WTC11 (cell line): ENCODE results near the gene BICC1.

Experiments
- ATF1 ChIP-seq: sonication (generic); formaldehyde crosslinking; IDR thresholded peaks from 2 replicates; pipeline ENCODE4 v1.8.1; 2023; ENCODE audit warnings: mild to moderate bottlenecking, moderate library complexity, missing genetic modification reagents
- FOXJ3 ChIP-seq: sonication (generic); formaldehyde crosslinking; IDR thresholded peaks from 2 replicates; pipeline ENCODE4 v1.9.0; 2021; ENCODE audit warnings: missing genetic modification reagents, mild to moderate bottlenecking, borderline replicate concordance
- GTF2I ChIP-seq: fragments of 250-450 bp; sonication (Bioruptor Pico); conservative IDR thresholded peaks from 2 replicates; pipeline ENCODE4 v1.4.0; 2021; ENCODE audit warnings: mild to moderate bottlenecking
- JUN ChIP-seq: sonication (generic); formaldehyde crosslinking; IDR thresholded peaks from 2 replicates; pipeline ENCODE4 v1.8.0; 2023; ENCODE audit warnings: mild to moderate bottlenecking, missing genetic modification reagents
- ZNF416 ChIP-seq: fragments of 250-450 bp; sonication (Bioruptor Pico); IDR thresholded peaks from 2 replicates; pipeline ENCODE4 v1.9.0; 2021; ENCODE audit warnings: mild to moderate bottlenecking, inconsistent platforms
- TF ChIP-seq, protein P1 (sequence below): sonication (generic); formaldehyde crosslinking; conservative IDR thresholded peaks from 2 replicates; pipeline ENCODE4 v1.8.1; 2022; ENCODE audit warnings: mild to moderate bottlenecking, missing genetic modification reagents
- TF ChIP-seq, protein P2 (sequence below): fragments of 200-600 bp; IDR thresholded peaks from 2 replicates; pipeline ENCODE4 v1.8.0; 2022; ENCODE audit warnings: antibody characterized with exemption
- TF ChIP-seq, protein P3 (sequence below): sonication (generic); formaldehyde crosslinking; IDR thresholded peaks from 2 replicates; pipeline ENCODE4 v1.8.0; 2022; ENCODE audit warnings: mild to moderate bottlenecking, missing genetic modification reagents
- TF ChIP-seq, protein P4 (sequence below): sonication (generic); formaldehyde crosslinking; IDR thresholded peaks from 2 replicates; pipeline ENCODE4 v1.8.0; 2022; ENCODE audit warnings: mild to moderate bottlenecking, missing genetic modification reagents
- TF ChIP-seq, protein P5 (sequence below): sonication (generic); formaldehyde crosslinking; IDR thresholded peaks from 2 replicates; pipeline ENCODE4 v1.8.0; 2022; ENCODE audit warnings: mild to moderate bottlenecking, missing genetic modification reagents
- TF ChIP-seq, protein P6 (sequence below): fragments of 250-450 bp; sonication (Bioruptor Pico); IDR thresholded peaks from 2 replicates; pipeline ENCODE4 v2.1.2; 2022; ENCODE audit warnings: mild to moderate bottlenecking, moderate library complexity
- TF ChIP-seq, protein P7 (sequence below): sonication (generic); formaldehyde crosslinking; IDR thresholded peaks from 2 replicates; pipeline ENCODE4 v1.8.0; 2023; ENCODE audit warnings: missing genetic modification reagents

DNA sequence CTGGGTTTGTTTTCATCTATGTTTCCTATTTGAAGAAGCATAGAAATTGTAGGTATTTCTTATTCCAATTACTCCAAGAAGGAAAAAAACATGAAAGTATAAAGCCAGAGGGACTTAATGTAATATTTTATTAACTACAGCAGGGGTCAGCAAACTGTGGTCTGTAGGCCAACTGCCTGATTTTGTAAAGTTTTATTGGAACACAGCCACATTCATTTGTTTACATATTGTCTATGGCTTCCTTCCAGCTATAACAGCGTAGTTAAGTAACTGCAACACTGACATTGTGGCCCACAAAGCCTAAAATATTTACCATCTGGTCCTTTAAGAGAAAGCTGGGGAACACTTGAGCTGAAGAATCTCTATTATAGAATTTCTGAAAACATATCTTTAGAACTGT is 306.2 kb downstream of the BICC1 start:
- TF ChIP-seq, protein P1, sequence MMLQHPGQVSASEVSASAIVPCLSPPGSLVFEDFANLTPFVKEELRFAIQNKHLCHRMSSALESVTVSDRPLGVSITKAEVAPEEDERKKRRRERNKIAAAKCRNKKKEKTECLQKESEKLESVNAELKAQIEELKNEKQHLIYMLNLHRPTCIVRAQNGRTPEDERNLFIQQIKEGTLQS: no peak
- TF ChIP-seq, protein P2, sequence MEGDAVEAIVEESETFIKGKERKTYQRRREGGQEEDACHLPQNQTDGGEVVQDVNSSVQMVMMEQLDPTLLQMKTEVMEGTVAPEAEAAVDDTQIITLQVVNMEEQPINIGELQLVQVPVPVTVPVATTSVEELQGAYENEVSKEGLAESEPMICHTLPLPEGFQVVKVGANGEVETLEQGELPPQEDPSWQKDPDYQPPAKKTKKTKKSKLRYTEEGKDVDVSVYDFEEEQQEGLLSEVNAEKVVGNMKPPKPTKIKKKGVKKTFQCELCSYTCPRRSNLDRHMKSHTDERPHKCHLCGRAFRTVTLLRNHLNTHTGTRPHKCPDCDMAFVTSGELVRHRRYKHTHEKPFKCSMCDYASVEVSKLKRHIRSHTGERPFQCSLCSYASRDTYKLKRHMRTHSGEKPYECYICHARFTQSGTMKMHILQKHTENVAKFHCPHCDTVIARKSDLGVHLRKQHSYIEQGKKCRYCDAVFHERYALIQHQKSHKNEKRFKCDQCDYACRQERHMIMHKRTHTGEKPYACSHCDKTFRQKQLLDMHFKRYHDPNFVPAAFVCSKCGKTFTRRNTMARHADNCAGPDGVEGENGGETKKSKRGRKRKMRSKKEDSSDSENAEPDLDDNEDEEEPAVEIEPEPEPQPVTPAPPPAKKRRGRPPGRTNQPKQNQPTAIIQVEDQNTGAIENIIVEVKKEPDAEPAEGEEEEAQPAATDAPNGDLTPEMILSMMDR: no peak
- TF ChIP-seq ATF1 (CRISPR knock-in tag): no peak
- TF ChIP-seq, protein P3, sequence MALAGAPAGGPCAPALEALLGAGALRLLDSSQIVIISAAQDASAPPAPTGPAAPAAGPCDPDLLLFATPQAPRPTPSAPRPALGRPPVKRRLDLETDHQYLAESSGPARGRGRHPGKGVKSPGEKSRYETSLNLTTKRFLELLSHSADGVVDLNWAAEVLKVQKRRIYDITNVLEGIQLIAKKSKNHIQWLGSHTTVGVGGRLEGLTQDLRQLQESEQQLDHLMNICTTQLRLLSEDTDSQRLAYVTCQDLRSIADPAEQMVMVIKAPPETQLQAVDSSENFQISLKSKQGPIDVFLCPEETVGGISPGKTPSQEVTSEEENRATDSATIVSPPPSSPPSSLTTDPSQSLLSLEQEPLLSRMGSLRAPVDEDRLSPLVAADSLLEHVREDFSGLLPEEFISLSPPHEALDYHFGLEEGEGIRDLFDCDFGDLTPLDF (CRISPR knock-in tag): no peak
- TF ChIP-seq, protein P4, sequence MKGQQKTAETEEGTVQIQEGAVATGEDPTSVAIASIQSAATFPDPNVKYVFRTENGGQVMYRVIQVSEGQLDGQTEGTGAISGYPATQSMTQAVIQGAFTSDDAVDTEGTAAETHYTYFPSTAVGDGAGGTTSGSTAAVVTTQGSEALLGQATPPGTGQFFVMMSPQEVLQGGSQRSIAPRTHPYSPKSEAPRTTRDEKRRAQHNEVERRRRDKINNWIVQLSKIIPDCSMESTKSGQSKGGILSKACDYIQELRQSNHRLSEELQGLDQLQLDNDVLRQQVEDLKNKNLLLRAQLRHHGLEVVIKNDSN (CRISPR knock-in tag): no peak
- no peak for TF ChIP-seq FOXJ3 (CRISPR knock-in tag)
- no peak for TF ChIP-seq JUN (CRISPR knock-in tag)
- TF ChIP-seq GTF2I (CRISPR knock-in tag): no peak
- TF ChIP-seq, protein P5, sequence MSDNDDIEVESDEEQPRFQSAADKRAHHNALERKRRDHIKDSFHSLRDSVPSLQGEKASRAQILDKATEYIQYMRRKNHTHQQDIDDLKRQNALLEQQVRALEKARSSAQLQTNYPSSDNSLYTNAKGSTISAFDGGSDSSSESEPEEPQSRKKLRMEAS (CRISPR knock-in tag): no peak
- no peak for TF ChIP-seq ZNF416 (CRISPR knock-in tag)
- TF ChIP-seq, protein P6, sequence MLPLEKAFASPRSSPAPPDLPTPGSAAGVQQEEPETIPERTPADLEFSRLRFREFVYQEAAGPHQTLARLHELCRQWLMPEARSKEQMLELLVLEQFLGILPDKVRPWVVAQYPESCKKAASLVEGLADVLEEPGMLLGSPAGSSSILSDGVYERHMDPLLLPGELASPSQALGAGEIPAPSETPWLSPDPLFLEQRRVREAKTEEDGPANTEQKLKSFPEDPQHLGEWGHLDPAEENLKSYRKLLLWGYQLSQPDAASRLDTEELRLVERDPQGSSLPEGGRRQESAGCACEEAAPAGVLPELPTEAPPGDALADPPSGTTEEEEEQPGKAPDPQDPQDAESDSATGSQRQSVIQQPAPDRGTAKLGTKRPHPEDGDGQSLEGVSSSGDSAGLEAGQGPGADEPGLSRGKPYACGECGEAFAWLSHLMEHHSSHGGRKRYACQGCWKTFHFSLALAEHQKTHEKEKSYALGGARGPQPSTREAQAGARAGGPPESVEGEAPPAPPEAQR: no peak
- TF ChIP-seq, protein P7, sequence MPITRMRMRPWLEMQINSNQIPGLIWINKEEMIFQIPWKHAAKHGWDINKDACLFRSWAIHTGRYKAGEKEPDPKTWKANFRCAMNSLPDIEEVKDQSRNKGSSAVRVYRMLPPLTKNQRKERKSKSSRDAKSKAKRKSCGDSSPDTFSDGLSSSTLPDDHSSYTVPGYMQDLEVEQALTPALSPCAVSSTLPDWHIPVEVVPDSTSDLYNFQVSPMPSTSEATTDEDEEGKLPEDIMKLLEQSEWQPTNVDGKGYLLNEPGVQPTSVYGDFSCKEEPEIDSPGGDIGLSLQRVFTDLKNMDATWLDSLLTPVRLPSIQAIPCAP (CRISPR knock-in tag): no peak
